ENCODE data around the gene GPATCH8.
"Not testable (repeated sequence)": the region's sequence is repeated elsewhere in the genome, so short reads cannot be mapped to it uniquely, and the experiment has no call there.

DNA sequence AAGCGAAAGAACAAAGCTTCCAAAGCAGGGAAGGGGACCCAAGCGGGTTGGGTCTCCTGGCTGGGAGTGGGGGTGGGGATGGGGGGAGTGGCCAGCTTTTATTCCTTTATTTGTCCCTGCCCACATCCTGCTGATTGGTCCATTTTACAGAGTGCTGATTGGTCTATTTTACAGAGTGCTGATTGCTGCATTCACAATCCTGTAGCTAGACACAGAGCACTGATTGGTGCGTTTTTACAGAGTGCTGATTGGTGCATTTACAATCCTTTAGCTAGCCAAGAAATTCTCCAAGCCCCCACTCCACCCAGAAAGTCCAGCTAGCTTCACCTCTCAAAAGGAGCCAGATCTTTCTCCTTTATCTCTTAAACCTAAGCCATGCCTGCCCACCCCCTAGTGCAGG, 34.7 kb upstream of the GPATCH8 start:
- TF ChIP-seq, protein P1, sequence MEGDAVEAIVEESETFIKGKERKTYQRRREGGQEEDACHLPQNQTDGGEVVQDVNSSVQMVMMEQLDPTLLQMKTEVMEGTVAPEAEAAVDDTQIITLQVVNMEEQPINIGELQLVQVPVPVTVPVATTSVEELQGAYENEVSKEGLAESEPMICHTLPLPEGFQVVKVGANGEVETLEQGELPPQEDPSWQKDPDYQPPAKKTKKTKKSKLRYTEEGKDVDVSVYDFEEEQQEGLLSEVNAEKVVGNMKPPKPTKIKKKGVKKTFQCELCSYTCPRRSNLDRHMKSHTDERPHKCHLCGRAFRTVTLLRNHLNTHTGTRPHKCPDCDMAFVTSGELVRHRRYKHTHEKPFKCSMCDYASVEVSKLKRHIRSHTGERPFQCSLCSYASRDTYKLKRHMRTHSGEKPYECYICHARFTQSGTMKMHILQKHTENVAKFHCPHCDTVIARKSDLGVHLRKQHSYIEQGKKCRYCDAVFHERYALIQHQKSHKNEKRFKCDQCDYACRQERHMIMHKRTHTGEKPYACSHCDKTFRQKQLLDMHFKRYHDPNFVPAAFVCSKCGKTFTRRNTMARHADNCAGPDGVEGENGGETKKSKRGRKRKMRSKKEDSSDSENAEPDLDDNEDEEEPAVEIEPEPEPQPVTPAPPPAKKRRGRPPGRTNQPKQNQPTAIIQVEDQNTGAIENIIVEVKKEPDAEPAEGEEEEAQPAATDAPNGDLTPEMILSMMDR (IDR thresholded peaks at IDR 0.05): not testable (repeated sequence)
- not testable (repeated sequence) for TF ChIP-seq POLR2A (IDR thresholded peaks at IDR 0.05)
